GM19438 (cell line): Measurements from ENCODE around the gene GNG3.
A peak's percentile ranks its signal among the peaks of the same experiment; 100 is the strongest.
"Not testable (repeated sequence)": the region's sequence is repeated elsewhere in the genome, so short reads cannot be mapped to it uniquely, and the experiment has no call there.

Experiments
- ATAC-seq: cut with Tn5 transposase; IDR thresholded peaks from one replicate; pipeline ENCODE4 v1.9.1; 2021; ENCODE audit warnings: low read depth; ENCODE audit not compliant: unreplicated experiment

Gene GNG3

DNA sequence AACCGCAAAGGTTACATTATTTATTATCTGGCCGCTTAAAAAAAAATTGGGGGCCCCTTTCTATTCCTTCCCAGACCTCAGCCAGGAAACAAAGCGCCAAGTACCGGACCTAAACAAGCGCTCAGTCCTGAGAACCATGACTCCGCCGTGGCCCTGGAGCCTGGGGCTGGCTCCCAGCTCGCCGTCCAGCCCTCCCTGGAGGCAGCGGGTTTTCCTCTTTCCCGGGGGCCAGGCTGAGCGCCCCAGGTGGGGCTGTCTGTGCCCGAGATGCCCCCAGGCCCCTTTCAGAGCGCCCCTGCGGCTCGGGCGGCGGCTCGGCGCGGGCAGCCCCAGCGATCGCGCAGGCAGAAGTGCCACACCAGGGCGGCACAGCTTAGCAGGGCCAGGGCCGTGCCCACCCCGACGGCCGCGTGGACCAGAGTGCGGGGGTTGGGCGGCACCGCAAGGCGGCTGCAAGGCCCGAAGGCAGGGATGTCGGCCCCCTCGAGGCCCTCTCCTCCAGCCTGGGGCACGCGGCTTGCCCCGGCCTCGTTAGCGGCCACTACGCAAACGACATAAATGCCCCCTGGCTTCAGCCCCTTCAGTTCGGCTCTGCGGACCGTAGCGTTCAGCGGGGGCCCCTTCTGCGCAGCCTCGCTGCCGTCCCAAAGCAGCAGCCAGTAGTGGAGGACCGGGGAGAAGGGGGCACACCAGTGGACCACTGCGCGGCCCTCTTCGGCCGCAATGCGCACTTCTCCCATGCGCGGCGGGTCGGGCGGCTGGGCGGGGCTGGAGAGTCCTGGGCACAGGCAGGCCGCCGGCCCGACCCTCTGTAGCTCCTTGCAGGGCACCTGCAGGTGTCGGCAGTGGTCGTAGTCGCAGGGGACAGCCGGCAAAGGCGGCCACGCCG lies 19.7 kb upstream of the GNG3 start:
- ATAC-seq = no peak

DNA sequence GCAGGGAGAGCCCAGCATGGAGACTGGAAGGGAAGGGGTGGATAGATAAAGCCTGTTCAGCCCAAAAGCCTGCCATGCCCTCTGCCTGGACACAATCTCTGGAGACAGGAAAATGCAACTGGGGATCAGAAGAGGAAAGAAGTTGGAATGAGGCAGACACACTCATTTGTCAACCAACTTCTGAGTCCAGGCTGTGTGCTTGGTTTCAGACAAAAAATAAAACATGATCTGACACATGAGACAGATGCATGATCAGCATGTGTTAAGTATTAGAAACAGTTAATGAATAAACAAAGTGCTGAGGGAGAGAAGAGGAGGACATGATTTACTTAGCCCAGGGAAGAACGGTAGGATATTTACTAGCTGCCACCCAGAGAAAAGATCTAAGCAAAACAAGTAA lies 19.0 kb upstream of the GNG3 start:
- ATAC-seq = no peak

GRCh38 chr11:62689421-62690183 lies 17.9 kb upstream of the GNG3 start, which contains the start of gene LRRN4CL:
TSS of gene LRRN4CL (minus strand) at chr11:62689530. CDS start at chr11:62688508, 1,022 bp downstream.
- no peak for ATAC-seq

- not testable (repeated sequence) for ATAC-seq
Measured at GRCh38 chr11:62693624-62694023, 13.9 kb upstream of the GNG3 start.

DNA sequence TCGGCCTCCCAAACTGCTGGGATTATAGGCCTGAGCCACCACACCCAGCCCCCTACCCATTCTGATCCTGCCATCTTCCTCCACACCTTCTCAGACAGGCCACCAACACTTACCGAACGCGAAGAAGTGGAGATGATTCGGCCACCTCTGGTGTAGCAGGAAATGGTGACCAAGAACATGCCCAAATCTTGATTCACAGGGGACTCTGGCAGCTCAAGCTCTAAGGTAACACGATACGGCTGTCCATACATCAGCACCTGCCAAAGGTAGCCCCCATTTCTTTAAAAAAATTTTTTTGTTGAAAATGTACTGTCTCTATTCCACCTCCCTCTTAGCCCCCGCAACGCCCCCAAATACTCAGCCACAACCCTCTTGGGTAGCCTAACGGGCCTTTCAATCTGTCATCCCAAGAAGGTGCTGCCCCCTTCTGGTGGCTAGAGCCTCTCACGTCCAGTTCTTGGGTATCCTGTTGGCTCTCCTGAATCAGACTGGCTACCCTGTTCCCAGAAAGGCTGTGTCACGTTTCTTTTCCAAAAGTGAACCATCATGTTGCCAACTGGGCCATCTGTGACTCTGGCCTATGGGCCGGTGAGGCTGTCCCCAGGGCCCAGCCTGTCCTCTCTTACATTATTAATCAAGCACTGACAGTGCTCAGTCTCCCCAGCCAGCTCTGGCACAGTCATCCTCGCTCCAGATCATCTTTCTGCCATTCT lies 12.9 kb upstream of the GNG3 start:
- no peak for ATAC-seq

GRCh38 chr11:62702246-62702645 lies 5.2 kb upstream of the GNG3 start:
- ATAC-seq = no peak

DNA sequence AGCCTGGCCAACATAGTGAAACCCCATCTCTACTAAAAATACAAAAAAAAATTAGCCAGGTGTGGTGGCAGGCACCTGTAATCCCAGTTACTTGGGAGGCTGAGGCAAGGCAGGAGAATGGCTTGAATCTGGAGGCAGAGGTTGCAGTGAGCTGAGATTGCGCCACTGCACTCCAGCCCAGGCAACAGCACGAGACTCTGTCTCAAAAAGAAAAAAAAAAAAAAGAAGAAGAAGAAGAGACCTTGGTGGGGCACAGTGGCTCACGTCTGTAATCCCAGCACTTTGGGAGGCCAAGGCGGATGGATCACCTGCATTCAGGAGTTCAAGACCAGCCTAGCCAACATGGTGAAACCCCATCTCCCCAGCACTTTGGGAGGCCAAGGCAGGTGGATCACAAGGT lies 3.6 kb upstream of the GNG3 start:
- not testable (repeated sequence) for ATAC-seq

GRCh38 chr11:62705413-62705812 lies 2.1 kb upstream of the GNG3 start:
- no peak for ATAC-seq

DNA sequence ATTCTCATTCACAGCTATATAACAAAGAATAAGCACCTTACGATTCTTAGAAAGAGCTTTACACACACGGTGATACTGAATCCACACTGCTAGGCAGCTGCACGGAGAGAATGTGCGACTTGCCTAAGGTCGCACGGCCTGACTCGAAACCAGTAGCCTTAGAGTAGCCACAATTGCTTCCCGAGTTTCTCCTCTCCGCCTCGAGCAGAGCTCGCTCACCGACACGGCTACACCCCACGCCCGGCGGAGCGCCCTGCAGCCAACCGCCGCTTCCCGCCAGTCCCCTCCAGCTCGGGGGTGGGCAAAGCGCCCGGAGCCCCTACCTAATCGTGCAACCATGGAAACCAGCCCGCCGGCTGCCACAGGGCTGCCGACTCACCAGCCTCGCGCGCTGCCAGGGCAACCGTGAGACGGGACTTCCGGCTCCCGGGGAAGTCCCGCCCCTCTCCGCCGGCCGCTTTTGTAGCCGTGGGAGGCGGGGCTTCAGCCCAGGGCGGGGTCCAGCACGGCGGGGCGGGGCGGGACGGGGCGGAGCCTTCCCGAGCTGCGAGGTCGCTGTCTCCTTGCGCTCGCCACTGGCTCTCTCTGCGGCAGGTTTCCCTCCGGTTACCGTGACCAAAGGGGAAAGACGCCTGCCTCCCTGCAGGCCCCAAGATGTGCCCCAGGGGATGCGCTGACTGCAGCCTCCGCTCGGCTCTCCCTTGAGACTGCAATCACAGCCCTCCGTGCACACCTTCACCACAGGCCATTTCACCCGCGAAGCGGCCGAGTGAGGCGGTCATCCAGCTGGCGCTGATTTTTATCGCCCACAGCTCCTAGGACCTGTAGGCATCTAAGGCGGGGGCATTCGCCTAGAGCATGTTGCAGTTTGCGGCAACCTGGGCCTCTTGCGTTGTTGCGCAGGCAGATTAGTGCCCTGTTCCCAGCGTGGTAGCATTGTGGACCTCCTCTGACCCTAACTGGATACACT lies 1.3 kb upstream of the GNG3 start:
- ATAC-seq = peak; percentile 50

DNA sequence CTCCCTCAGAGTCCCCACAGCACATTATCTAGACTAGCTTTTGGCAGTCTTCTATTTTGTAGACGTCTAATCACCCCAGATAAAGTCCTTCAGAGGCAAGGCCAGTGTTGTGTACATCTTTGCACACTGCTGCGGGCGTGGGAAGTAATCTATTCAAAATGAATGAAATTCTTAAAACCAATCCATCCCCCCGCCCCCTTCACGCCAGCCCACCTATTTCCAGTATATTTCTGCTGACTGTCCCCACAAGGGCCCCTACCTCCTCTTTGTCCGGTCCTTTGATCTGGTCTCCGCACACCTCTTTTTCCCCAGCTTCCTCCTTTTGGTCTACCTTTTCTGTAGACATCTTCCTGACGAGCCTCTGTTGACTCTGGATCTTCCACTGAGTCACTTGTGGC lies 627 bp upstream of the GNG3 start:
- ATAC-seq = no peak

- no peak for ATAC-seq
Measured at GRCh38 chr11:62708392-62708791, 916 bp downstream of the GNG3 start.

GRCh38 chr11:62708793-62709192 lies 1.3 kb downstream of the GNG3 start:
- no peak for ATAC-seq

- peak; percentile 56 for ATAC-seq
Measured at GRCh38 chr11:62709247-62710000, 1.9 kb downstream of the GNG3 start.

- no peak for ATAC-seq
Measured at GRCh38 chr11:62710001-62710345, 2.5 kb downstream of the GNG3 start.

- no peak for ATAC-seq
Measured at GRCh38 chr11:62712276-62712812, 4.9 kb downstream of the GNG3 start.

GRCh38 chr11:62712861-62713260 lies 5.4 kb downstream of the GNG3 start:
- no peak for ATAC-seq

GRCh38 chr11:62713343-62713742 lies 5.9 kb downstream of the GNG3 start:
- ATAC-seq = no peak

DNA sequence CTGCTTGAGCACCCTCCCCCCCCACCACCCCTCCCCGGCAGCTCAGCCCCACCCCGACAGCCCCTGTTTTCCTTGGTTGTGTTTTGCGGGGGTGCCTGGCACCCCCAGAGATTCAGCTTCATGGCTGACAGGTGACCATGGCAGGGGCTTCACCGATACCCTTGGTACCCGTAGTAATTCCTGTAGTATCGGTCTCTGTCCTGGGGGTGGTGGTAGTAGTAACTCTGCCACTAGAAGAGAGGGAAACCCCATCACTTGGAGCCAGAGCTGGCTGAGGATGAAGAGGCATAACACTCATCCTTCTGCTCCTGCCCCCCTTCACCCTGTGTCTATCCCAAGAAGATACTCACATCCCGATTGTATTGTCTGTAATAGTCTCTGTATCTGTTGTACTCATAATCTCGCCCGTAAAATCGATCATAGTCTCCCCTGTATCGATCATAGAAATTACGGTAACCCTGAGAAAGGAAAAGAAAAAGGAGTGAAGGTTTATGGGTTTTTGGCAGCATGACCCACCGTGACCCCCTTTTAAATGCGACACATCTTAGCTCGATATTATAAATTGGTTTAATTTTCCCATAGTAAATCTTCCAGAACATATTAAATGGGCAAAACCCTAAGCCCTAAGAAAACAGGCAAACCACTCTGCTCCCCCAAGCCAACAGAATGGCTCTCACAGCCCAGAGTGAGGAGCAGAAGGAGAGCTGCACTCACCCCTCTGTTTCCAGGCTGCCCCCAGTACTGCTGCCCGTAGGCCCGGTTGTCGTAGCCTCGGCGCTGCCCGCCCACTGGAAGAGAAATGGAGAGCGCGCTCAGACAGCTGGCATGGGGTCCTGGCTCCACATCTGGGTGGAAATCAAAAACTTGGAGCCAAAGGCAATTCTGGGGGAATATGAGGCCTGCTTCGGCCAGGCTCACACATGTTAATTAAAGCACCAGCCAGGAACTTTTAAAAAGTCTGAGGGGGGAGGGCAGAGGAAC lies 8.0 kb downstream of the GNG3 start:
- no peak for ATAC-seq
